Mucosa of rectum (tissue), 2 donors: ENCODE results near the gene SLC17A5.

Experiments used
- H3K27ac ChIP-seq, 2 donors: one replicate each; pipeline ENCODE4 v1.7.0; 2013; ENCODE audit warnings: inconsistent platforms in 2 of 2, low read depth in 2 of 2, low read length in 2 of 2
- H3K27me3 ChIP-seq, 2 donors: one replicate each; pipeline ENCODE4 v1.7.0; 2013; ENCODE audit warnings: low read length in 2 of 2; ENCODE audit not compliant: control insufficient read depth in 2 of 2, insufficient read depth in 2 of 2
- H3K36me3 ChIP-seq, 2 donors: one replicate each; pipeline ENCODE4 v1.7.0; 2013; ENCODE audit warnings: low read length in 2 of 2; ENCODE audit not compliant: control insufficient read depth in 2 of 2, insufficient read depth in 2 of 2
- H3K4me1 ChIP-seq, 2 donors: one replicate each; pipeline ENCODE4 v1.7.0; 2013; ENCODE audit warnings: low read length in 2 of 2, mild to moderate bottlenecking in 1 of 2; ENCODE audit not compliant: control insufficient read depth in 2 of 2, insufficient read depth in 2 of 2
- H3K4me3 ChIP-seq, 2 donors: one replicate each; pipeline ENCODE4 v1.7.0; 2013; ENCODE audit warnings: low read length in 2 of 2
- H3K9ac ChIP-seq, 2 donors: one replicate each; pipeline ENCODE4 v1.7.0; 2013; ENCODE audit warnings: low read length in 2 of 2, low read depth in 1 of 2, mild to moderate bottlenecking in 1 of 2
- H3K9me3 ChIP-seq, 2 donors: one replicate each; pipeline ENCODE4 v1.7.0; 2013; ENCODE audit warnings: low read length in 2 of 2; ENCODE audit not compliant: control insufficient read depth in 2 of 2
- donor health status: healthy.
- donor health status: Normal muscosa, but diverticular disease.

SLC17A5 gene, protein sequence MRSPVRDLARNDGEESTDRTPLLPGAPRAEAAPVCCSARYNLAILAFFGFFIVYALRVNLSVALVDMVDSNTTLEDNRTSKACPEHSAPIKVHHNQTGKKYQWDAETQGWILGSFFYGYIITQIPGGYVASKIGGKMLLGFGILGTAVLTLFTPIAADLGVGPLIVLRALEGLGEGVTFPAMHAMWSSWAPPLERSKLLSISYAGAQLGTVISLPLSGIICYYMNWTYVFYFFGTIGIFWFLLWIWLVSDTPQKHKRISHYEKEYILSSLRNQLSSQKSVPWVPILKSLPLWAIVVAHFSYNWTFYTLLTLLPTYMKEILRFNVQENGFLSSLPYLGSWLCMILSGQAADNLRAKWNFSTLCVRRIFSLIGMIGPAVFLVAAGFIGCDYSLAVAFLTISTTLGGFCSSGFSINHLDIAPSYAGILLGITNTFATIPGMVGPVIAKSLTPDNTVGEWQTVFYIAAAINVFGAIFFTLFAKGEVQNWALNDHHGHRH

DNA sequence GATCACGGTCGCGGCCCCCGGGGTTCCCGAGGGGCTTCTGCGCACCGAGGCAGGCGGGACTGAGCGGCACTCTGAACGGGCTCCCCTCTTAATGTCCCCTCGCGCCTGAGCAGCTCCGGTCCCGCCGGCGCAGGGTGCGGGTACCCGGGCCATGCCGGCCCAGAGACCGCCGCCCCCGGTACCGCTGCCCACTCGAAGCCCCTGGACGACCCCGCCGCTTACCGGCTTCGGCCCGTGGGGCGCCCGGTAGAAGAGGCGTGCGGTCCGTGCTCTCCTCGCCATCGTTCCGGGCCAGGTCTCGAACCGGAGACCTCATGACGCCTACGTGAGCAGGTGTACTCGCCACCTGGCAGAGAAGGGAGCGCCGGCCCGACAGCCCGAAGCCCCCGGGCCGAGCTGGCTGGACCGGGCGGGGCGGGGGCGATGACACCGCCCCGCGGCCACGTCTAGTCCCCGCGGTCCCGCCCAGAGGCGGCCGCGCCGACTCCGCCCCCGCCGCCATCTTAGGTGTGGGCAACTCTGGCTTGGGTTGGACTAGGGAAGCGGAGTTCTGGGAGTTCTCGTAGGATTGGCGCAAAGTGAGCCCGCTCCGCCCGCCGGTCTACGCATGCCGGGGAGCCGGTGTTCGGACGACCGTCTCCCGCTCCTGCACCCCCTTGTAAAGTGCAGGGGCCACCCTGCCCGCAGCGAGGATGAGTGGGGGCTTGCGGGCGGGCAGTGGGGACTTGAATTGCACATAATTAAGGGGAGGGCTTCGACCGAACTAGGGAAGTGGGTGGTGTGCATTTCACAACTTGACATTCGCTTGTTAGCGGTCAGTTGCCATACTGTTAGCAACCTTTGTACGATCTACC is at the start of gene SLC17A5:
TSS of gene SLC17A5 (minus strand) at position 422 of the 854 bp plus-strand sequence. CDS start at position 316, 106 bp downstream.
- Histone ChIP-seq H3K4me1 (peaks cover 0 to 5% of the 10 kb centered on the region in 2 donors), H3K36me3 (peaks cover 3 to 7% of the 10 kb centered on the region in 2 donors), H3K27me3 (no peaks in the 10 kb centered on the region), H3K9me3 (no peaks in the 10 kb centered on the region), H3K9ac (peak within 1 kb of the TSS; percentile 87 to 98), H3K4me3 (peak within 1 kb of the TSS; percentile 95 to 96), H3K27ac (peak within 1 kb of the TSS; percentile 97)

DNA sequence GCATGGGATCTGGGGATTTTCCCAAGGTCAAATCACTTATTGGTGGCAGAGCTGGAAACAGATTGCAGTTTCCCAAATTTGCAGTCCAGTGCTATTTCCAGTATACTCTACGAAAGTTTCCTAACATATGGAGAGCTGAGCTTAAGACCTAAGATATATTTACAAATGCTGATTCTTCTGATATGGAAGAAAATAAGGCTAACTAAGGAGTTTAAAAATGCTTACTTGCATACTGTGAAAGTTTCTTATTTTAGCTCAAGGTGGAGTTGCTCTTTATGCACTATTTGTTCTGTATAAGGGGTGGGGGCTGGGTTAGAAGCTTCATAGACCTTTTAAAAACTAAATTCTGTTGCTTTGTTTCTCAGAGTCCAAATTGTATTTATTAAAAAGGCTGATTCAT is 49.7 kb upstream of the SLC17A5 start:
- H3K4me1 ChIP-seq, result peaks cover 0 to 2% of the 10 kb centered on the region in 2 donors
- no peaks in the 10 kb centered on the region for H3K27me3 ChIP-seq
- no peak overlapping the region for H3K9ac ChIP-seq
- H3K9me3 ChIP-seq, result no peaks in the 10 kb centered on the region
- H3K36me3 ChIP-seq, result no peaks in the 10 kb centered on the region
- H3K27ac ChIP-seq, result no peak overlapping the region
- no peak overlapping the region for H3K4me3 ChIP-seq

DNA sequence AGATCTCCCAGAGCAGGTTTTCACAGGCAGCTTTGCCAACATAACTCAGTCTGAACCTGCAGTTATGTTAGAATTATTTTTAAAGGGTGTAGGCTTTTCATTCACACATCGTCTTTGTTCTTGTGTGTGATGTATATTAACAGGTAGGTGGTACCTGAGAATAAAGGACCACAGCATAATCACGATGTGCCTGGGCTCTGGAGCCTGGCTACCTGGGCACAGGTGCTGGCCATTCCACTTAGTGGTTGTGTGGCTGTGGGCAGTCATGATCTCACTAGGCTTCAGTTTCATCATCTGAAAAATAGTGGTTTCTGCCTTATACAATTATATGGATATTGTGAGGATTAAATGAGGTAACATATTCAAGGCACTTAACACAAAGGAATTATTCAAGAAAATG is 48.7 kb upstream of the SLC17A5 start:
- Histone ChIP-seq H3K27me3 (no peaks in the 10 kb centered on the region), H3K4me1 (peaks cover 0 to 2% of the 10 kb centered on the region in 2 donors), H3K27ac (no peak overlapping the region), H3K36me3 (no peaks in the 10 kb centered on the region), H3K4me3 (no peak overlapping the region), H3K9me3 (no peaks in the 10 kb centered on the region), H3K9ac (no peak overlapping the region)

DNA sequence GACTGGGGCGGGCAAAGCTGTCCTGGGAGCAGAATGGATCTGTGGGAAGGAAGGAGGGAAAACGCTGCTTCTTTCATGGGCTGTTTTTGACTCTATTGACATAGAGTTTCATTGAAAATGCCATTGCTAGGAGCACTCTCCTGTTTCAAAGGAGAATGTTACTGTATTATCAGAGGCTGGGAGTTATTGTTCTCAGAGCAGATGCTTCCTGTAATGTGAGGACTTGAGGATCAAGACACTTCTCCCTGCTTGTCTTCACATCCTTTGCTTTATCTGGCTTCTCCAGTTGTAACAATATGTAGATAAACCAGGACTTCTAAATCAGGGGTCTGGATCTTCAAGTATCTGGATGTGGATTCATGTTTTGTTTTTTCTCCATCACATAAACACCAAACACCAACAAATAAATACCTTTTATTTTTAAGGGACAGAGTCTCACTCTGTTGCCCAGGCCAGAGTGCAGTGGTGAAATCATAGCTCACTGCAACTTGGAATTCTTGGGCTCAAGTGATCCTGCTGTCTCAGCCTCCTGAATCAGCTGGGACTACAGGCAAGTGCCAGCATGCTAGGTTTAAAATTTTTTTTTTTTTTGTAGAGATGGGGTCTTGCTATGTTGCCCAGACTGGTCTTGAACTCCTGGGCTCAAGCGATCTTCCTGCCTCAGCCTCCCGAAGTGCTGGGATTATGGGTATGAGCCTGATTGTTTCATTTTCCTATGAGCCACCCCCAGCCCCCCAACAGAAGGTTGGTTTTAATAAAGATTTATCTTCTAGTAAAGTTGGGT is 46.1 kb upstream of the SLC17A5 start:
- Histone ChIP-seq H3K36me3 (no peaks in the 10 kb centered on the region), H3K4me3 (no peak overlapping the region), H3K27ac (no peak overlapping the region), H3K27me3 (peaks cover 0 to 4% of the 10 kb centered on the region in 2 donors), H3K9ac (no peak overlapping the region), H3K9me3 (no peaks in the 10 kb centered on the region), H3K4me1 (peaks cover 0 to 2% of the 10 kb centered on the region in 2 donors)

DNA sequence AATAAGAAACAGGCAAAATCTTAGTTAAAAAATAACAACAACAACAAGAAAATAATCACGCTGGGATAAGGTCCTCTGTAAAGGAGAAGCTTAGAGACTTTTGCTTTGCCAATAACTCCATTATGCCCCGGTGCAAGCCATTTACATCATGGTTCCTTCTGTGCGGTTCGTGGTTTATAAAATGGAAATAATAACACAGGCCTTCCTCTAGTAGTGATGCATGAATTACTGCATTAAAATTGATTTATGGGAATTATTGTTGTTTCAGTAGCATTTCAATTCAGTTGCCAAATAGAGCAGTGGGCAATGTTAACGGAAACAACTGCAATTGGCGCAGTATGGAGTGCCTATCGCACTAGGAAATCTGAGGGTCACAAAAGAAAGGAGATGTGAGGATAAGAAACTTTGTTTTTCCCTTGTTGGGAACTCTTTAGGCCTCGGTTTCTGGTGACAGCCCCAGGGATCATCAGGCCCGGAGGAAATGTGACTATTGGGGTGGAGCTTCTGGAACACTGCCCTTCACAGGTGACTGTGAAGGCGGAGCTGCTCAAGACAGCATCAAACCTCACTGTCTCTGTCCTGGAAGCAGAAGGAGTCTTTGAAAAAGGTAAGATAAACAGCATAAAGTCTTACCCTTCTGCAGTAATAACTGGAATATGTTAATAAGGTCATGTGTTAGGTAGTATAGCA is 43.3 kb upstream of the SLC17A5 start:
- Histone ChIP-seq H3K27me3 (peaks cover 0 to 4% of the 10 kb centered on the region in 2 donors), H3K4me3 (peak overlapping the region in 1 of 2 donors; percentile 66), H3K9ac (no peak overlapping the region), H3K27ac (no peak overlapping the region), H3K36me3 (no peaks in the 10 kb centered on the region), H3K9me3 (no peaks in the 10 kb centered on the region), H3K4me1 (no peaks in the 10 kb centered on the region)

DNA sequence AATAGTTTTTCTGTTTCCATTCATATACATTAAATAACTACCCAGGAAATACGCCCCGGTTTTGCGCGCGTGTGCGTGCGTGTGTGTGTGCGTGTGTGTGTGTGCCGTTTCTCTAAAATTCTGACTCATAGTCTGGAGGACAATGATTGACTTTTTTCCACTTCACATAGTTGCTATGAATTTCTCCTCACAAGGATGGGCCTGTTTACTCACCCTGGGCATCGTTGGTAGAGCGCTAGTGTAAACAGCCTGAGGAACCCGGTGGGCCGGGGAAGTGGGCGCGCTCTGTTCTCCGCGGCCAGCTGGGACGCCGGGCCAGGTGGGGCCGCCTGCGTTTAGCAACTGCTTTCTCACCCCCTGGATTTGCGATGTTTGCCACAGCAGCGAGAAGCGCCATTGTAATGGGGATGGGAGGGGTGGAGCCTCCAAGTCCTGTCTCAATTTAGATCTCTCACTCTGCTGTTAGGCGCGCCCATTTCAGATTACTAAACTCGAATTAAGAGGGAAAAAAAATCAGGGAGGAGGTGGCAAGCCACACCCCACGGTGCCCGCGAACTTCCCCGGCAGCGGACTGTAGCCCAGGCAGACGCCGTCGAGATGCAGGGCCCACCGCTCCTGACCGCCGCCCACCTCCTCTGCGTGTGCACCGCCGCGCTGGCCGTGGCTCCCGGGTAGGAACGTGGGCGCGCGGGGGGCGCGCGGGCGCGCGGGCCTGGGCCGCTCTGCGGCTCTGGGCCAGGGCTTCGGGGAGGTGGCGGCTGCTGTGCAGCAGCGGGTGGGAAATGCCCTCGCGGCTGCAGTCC is 42.0 kb upstream of the SLC17A5 start, which contains the start of gene CD109:
TSS of gene CD109 (plus strand) at position 585 of the 803 bp plus-strand sequence. CDS start at position 598, 13 bp downstream.
- Histone ChIP-seq H3K36me3 (no peaks in the 10 kb centered on the region), H3K9me3 (no peaks in the 10 kb centered on the region), H3K27me3 (peaks cover 0 to 4% of the 10 kb centered on the region in 2 donors), H3K27ac (peak within 1 kb of the TSS; percentile 45 to 50), H3K4me3 (peak within 1 kb of the TSS; percentile 66), H3K9ac (peak within 1 kb of the TSS; percentile 8 to 52), H3K4me1 (no peaks in the 10 kb centered on the region)

DNA sequence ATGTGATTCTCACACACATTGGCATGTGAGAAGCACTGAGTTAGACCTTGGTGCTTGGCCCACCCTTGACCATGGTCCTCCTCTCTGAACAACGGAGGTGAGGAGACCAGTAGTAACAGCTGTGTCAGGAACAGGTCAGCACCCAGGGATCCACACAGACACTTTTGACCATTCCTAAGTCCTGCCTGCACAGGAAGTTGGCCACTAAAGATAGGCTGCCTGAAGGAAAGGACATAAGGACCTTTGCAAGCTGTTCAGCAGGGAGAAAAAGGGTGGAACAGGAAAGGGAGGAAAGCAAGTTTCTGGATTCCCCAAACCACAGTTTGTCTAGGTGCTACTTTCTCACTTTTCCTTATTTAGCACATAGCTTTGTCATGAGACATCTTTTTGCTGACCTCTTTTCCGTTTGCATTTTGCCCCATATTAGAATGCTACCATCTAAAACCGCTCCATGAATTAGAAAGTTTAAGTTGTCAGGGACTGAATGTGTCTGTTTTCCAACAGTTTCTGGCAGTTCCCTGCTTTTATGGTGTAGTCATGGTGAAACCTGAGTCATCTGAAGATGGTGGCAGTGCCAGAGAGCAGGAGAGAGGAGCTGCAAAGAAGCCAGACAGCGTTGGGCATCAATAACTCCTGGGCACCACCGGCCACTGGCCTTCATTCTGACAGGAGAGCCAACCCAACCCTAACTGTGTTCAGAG is 41.1 kb upstream of the SLC17A5 start:
- Histone ChIP-seq H3K9ac (no peak overlapping the region), H3K27ac (no peak overlapping the region), H3K4me1 (no peaks in the 10 kb centered on the region), H3K4me3 (no peak overlapping the region), H3K9me3 (no peaks in the 10 kb centered on the region), H3K27me3 (peaks cover 0 to 4% of the 10 kb centered on the region in 2 donors), H3K36me3 (no peaks in the 10 kb centered on the region)

DNA sequence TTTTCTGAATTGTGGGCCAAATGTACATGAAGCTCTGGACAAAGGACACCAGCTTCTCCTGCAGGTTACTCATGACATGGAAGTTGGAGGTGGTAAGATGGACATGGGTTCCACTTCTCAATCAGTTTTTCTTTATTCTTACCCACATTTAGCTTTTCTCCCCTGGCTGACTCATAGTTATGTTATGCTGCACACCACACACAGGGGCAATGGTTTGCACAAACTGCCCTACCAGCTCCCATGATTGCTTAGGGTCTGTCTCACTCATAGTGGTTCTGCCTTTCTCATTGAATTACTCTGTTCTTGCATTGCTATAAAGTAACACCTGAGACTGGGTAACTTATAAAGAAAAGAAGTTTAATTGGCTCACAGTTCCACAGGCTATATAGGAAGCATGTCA is 37.7 kb upstream of the SLC17A5 start:
- H3K9ac ChIP-seq, result no peak overlapping the region
- H3K4me1 ChIP-seq, result no peaks in the 10 kb centered on the region
- peaks cover 0 to 4% of the 10 kb centered on the region in 2 donors for H3K27me3 ChIP-seq
- no peaks in the 10 kb centered on the region for H3K9me3 ChIP-seq
- H3K36me3 ChIP-seq, result no peaks in the 10 kb centered on the region
- H3K27ac ChIP-seq, result no peak overlapping the region
- no peak overlapping the region for H3K4me3 ChIP-seq
